Gastroesophageal sphincter (tissue), 3 donors: ENCODE measurements around the gene PRUNE1.

Experiments used
- EP300 ChIP-seq: sonication (generic); formaldehyde crosslinking; IDR thresholded peaks from one replicate; pipeline ENCODE4 v1.6.1; 2017; ENCODE audit warnings: antibody characterized with exemption, mild to moderate bottlenecking
- POLR2A ChIP-seq, 2 donors: fragments of 450-650 bp; IDR thresholded peaks; one replicate each; pipeline ENCODE4 v1.6.1; 2017; ENCODE audit warnings: antibody characterized with exemption in 2 of 2, mild to moderate bottlenecking in 2 of 2, moderate library complexity in 1 of 2
- POLR2AphosphoS5 ChIP-seq: sonication (generic); formaldehyde crosslinking; IDR thresholded peaks from one replicate; pipeline ENCODE4 v1.6.1; 2017; ENCODE audit warnings: antibody characterized with exemption
- TF ChIP-seq, protein P1 (sequence below), 4 experiments: fragments of 200-600 bp in 2 of 4; fragments of 450-650 bp in 2 of 4; sonication (generic) in 1 of 4; IDR thresholded peaks; one replicate each; pipeline ENCODE4 v1.5.1; 2017 to 2019; ENCODE audit warnings: antibody characterized with exemption in 4 of 4, mild to moderate bottlenecking in 2 of 4, moderate library complexity in 2 of 4

DNA sequence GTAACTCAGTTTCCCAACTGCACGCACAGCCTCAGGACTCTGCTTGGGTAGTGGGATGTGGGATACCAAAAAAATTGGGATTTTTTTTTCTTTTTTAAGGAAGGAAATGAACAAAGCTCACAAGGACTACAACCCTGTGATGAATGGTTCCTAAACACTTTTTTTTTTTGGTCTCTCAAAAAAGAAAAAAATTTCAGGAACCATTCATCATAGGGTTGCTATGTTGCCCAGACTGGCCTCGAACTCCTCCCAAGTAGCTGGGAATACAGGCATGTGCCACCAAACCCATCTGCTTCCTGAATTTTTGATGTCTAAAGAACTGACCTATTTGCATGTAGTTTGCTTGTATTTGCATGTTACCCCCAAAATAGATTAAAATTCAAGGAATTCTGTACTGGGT is 8.3 kb upstream of the PRUNE1 start:
- no peak for TF ChIP-seq POLR2A (IDR thresholded peaks at IDR 0.05)
- TF ChIP-seq, protein P1, sequence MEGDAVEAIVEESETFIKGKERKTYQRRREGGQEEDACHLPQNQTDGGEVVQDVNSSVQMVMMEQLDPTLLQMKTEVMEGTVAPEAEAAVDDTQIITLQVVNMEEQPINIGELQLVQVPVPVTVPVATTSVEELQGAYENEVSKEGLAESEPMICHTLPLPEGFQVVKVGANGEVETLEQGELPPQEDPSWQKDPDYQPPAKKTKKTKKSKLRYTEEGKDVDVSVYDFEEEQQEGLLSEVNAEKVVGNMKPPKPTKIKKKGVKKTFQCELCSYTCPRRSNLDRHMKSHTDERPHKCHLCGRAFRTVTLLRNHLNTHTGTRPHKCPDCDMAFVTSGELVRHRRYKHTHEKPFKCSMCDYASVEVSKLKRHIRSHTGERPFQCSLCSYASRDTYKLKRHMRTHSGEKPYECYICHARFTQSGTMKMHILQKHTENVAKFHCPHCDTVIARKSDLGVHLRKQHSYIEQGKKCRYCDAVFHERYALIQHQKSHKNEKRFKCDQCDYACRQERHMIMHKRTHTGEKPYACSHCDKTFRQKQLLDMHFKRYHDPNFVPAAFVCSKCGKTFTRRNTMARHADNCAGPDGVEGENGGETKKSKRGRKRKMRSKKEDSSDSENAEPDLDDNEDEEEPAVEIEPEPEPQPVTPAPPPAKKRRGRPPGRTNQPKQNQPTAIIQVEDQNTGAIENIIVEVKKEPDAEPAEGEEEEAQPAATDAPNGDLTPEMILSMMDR (IDR thresholded peaks at IDR 0.05), result no peak
- no peak for TF ChIP-seq EP300
- no peak for TF ChIP-seq POLR2AphosphoS5
